Keratinocyte (primary cell): ENCODE measurements around the gene GDF3. TPM values are rescaled to one million over a fixed set of nuclear protein-coding genes. Genes with fewer than 3 reads are reported as not detected.

Source experiments
- DNase-seq: peaks from one replicate; pipeline ENCODE4 v3.0.0-alpha.2; 2011; ENCODE audit warnings: low read depth, missing footprints, low spot score
- FAIRE-seq: peaks from 2 replicates; lab custom pipeline; 2011; peaks lifted over from hg19 to GRCh38; lab: Jason Lieb, UNC
- H2AFZ ChIP-seq: 2 replicates; pipeline ENCODE4 v1.6.0; 2012; ENCODE audit warnings: low read length, control low read depth, inconsistent platforms; ENCODE audit not compliant: control insufficient read depth
- H3K27ac ChIP-seq: 2 replicates; pipeline ENCODE4 v1.5.1; 2011; ENCODE audit warnings: low read length; ENCODE audit not compliant: control insufficient read depth, insufficient read depth
- H3K27me3 ChIP-seq: 3 replicates; pipeline ENCODE4 v1.6.0; 2011; ENCODE audit warnings: low read length; ENCODE audit not compliant: control insufficient read depth, insufficient read depth; ENCODE audit errors: extremely low read depth
- H3K36me3 ChIP-seq, 2 experiments: 2 replicates in 1 of 2; 3 replicates in 1 of 2; pipeline ENCODE4 v1.5.1; 2011; ENCODE audit warnings: low read length in 2 of 2, mild to moderate bottlenecking in 1 of 2; ENCODE audit not compliant: control insufficient read depth in 2 of 2, insufficient read depth in 2 of 2; ENCODE audit errors: extremely low read depth in 1 of 2
- H3K4me1 ChIP-seq: 3 replicates; pipeline ENCODE4 v1.5.1; 2011; ENCODE audit warnings: low read length; ENCODE audit not compliant: control insufficient read depth, insufficient read depth; ENCODE audit errors: extremely low read depth
- H3K4me2 ChIP-seq: 3 replicates; pipeline ENCODE4 v1.6.0; 2011; ENCODE audit warnings: low read depth, low read length; ENCODE audit not compliant: control insufficient read depth, insufficient read depth; ENCODE audit errors: extremely low read depth
- H3K4me3 ChIP-seq, 3 experiments: fragments of 200-600 bp in 1 of 3; sonication (generic) in 1 of 3; 2 replicates in 2 of 3; 3 replicates in 1 of 3; pipeline ENCODE4 v1.5.1; 2011 to 2016; ENCODE audit warnings: low read length in 3 of 3, mild to moderate bottlenecking in 3 of 3, control low read depth in 2 of 3, inconsistent platforms in 1 of 3, low read depth in 1 of 3, mixed read lengths in 1 of 3, mixed run types in 1 of 3, moderate library complexity in 1 of 3; ENCODE audit not compliant: control insufficient read depth in 2 of 3, insufficient read depth in 2 of 3; ENCODE audit errors: extremely low read depth in 1 of 3
- H3K79me2 ChIP-seq: 2 replicates; pipeline ENCODE4 v1.6.0; 2012; ENCODE audit warnings: low read length; ENCODE audit not compliant: control insufficient read depth, insufficient read depth
- H3K9ac ChIP-seq: 3 replicates; pipeline ENCODE4 v1.6.0; 2011; ENCODE audit warnings: low read length; ENCODE audit not compliant: control insufficient read depth, insufficient read depth; ENCODE audit errors: extremely low read depth
- H3K9me1 ChIP-seq: 3 replicates; pipeline ENCODE4 v1.6.0; 2011; ENCODE audit warnings: low read length; ENCODE audit not compliant: control insufficient read depth, insufficient read depth; ENCODE audit errors: extremely low read depth
- H3K9me3 ChIP-seq: 2 replicates; pipeline ENCODE4 v1.5.1; 2012; ENCODE audit warnings: low read depth, low read length; ENCODE audit not compliant: control insufficient read depth
- H4K20me1 ChIP-seq: 3 replicates; pipeline ENCODE4 v1.6.0; 2011; ENCODE audit warnings: low read length; ENCODE audit not compliant: control insufficient read depth, insufficient read depth; ENCODE audit errors: extremely low read depth
- CTCF ChIP-seq, 3 experiments: IDR thresholded peaks in 1 of 3; conservative IDR thresholded peaks in 1 of 3; optimal IDR thresholded peaks in 1 of 3; 2 replicates in 2 of 3; 3 replicates in 1 of 3; pipeline versions ENCODE3 to v1.5.1; 2011; ENCODE audit warnings: low read length in 3 of 3, mild to moderate bottlenecking in 3 of 3, moderate library complexity in 2 of 3, control low read depth in 1 of 3, inconsistent platforms in 1 of 3; ENCODE audit not compliant: insufficient read depth in 2 of 3; ENCODE audit errors: extremely low read depth in 1 of 3
- EZH2 ChIP-seq: IDR thresholded peaks from one replicate; pipeline ENCODE4 v1.6.1; 2012; ENCODE audit warnings: inconsistent platforms, mild to moderate bottlenecking, low read length, moderate library complexity
- dilution Hi-C: fragments of 300-500 bp; cut with MboI; formaldehyde crosslinking; loops from one replicate; pipeline ENCODE4 v1.7.0; 2020; ENCODE audit warnings: low sequenced_read_pairs; ENCODE audit not compliant: extremely low pct_ligation_motif_present
- polyA plus RNA-seq, 5 experiments: library from polyadenylated mRNA; depleted of rRNA in 3 of 5; stranded (reverse) in 3 of 5; stranded (forward) in 1 of 5; unstranded in 1 of 5; fragments of >200 nt; gene quantifications; 1 replicate in 1 of 5; 2 replicates in 3 of 5; 3 replicates in 1 of 5; pipeline versions ENCODE4 v1.2.1 to v1.2.3, GENCODE V29; 2011 to 2012; ENCODE audit warnings: missing spikeins in 2 of 5, low read depth in 1 of 5, low replicate concordance in 1 of 5

The GDF3 gene
- polyA plus RNA-seq, 1 donor (not counting 4 experiments of a cell fraction or from before 2014, with no cell fraction given): not detected

DNA sequence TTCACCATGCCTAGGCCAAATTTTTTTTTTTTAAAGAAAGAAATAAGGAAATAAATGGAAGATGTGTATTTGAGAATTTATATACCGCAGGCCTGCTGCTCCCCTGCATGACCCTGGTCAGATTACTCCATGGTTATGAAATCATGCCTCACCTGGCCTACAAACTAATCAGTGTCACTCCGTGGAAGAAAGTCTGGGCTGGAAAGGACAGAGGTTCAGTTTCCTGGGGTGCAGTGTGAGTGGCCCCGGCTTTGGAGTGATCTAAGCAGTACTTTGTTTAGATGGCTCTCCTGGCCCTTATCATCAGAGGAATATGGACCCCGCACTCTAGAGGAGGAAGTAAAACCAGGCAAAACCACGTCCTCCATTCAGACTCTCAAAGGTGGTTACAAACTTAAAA is 39.5 kb downstream of the GDF3 start:
- Histone ChIP-seq H3K9me3 (no peaks in the 10 kb centered on the region), H3K27me3 (no peaks in the 10 kb centered on the region), H3K4me2 (no peak overlapping the region), H3K4me1 (no peaks in the 10 kb centered on the region), H3K9me1 (no peaks in the 10 kb centered on the region), H4K20me1 (no peaks in the 10 kb centered on the region), H3K27ac (no peak overlapping the region), H3K36me3 (no peaks in the 10 kb centered on the region), H2AFZ (no peak overlapping the region), H3K4me3 (no peak overlapping the region), H3K79me2 (no peaks in the 10 kb centered on the region), H3K9ac (no peak overlapping the region)
- no peak for FAIRE-seq
- dilution Hi-C loops: no loop called here
- DNase-seq: no peak
- no peak for TF ChIP-seq CTCF (optimal IDR thresholded peaks at IDR 0.05 in 1 of 3, IDR thresholded peaks at IDR 0.05 in 1 of 3, conservative IDR thresholded peaks at IDR 0.05 in 1 of 3; ENCODE audit: extremely low read depth in 1 of 3, insufficient read depth in 2 of 3, low read length in 3 of 3)
- no peak for TF ChIP-seq EZH2

DNA sequence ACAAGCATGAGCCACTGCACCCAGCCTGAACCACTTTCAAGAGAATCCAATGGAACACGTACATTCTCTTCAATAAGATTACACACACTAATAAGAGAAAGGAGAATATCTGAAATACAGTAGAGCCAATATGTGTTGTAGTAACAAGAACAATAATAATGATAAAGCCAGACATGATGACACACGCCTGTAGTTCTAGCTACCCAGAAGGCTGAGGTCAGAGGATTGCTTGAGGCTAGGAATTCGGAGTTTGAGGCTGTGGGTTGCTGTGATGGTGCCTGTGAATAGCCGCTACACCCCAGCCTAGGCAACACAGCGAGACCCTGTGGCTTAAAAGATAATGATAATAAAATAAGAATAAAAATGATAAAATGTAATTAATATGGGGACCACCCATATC is 45.5 kb downstream of the GDF3 start:
- Histone ChIP-seq H3K4me3 (no peak overlapping the region), H3K4me2 (no peak overlapping the region), H2AFZ (no peak overlapping the region), H4K20me1 (no peaks in the 10 kb centered on the region), H3K9ac (no peak overlapping the region), H3K36me3 (no peaks in the 10 kb centered on the region), H3K9me3 (no peaks in the 10 kb centered on the region), H3K9me1 (no peaks in the 10 kb centered on the region), H3K79me2 (no peaks in the 10 kb centered on the region), H3K27me3 (no peaks in the 10 kb centered on the region), H3K27ac (no peak overlapping the region), H3K4me1 (no peaks in the 10 kb centered on the region)
- DNase-seq (no peak), FAIRE-seq (no peak)
- TF ChIP-seq CTCF (optimal IDR thresholded peaks at IDR 0.05 in 1 of 3, IDR thresholded peaks at IDR 0.05 in 1 of 3, conservative IDR thresholded peaks at IDR 0.05 in 1 of 3; ENCODE audit: extremely low read depth in 1 of 3, insufficient read depth in 2 of 3, low read length in 3 of 3) (no peak), EZH2 (no peak)
- dilution Hi-C loops: no loop called here
